HG03571 (cell line): Measurements from ENCODE around the gene INCENP.

Experiments used
- ATAC-seq: cut with Tn5 transposase; IDR thresholded peaks from one replicate; pipeline ENCODE4 v1.9.1; 2021; ENCODE audit not compliant: unreplicated experiment

The INCENP gene

GRCh38 chr11:62140304-62141110, 16.7 kb downstream of the INCENP start:
- ATAC-seq = no peak

DNA sequence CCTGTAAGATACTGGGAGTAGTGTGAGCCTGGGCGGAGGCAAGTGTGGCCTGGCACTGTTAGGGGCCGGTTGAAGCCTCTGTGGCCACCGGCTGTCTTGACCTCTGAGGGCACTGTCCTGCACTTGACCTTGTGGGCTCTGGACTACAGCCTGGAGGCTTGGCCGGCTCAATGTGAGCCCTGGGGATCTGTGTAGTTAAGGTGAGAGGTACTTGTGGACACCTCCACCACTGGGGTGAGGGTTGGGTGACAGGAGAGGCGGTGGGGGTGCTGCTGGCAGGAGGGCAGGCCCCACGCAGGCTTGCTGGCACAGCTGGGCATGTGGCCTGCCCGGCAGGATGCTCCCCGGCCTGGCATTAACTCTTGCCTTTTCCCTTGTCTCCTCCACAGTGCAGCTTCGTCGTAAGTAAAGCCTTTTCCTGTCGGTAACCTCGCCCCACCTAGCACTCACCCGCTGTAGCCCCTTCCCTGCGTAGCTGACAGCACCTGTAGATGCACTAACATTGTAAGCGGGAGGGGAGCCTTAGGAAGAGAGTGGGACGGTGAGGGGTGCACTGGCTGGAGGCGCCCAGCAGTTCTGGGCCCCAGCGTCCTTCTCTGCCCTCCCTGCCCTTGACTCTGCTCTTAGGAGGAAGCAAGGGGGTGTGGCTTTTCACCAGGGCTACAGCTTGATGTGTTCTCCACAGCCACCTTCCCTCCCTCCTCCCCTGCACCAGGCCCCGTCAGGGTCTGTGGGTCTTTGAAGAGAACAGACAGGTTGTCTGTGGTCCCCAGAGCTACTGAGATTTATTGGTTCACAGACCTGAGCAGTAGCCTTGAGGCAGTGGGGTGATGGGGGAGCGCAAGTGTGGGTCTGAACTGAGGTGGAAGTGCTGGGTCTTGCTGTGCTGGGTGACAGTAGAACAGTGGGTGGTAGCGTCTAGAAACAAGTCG, 17.6 kb downstream of the INCENP start:
- ATAC-seq = no peak

DNA sequence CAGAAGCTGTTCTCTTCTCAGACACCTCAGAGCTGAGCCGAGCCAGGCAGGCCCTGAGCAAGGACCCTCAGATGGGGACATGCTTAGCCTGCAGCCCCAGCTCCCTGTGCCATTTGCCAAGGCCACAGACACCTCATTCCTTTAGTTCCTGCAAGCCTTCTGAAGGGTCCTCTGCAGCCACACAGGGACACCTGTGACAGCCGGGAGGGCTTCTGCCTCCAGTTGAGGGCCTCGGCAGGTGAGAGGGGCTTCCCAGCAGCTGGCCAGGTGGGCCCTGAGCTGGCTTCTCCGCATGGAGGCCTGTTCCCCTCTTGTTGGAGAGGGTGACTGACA, 18.2 kb downstream of the INCENP start:
- ATAC-seq = no peak

DNA sequence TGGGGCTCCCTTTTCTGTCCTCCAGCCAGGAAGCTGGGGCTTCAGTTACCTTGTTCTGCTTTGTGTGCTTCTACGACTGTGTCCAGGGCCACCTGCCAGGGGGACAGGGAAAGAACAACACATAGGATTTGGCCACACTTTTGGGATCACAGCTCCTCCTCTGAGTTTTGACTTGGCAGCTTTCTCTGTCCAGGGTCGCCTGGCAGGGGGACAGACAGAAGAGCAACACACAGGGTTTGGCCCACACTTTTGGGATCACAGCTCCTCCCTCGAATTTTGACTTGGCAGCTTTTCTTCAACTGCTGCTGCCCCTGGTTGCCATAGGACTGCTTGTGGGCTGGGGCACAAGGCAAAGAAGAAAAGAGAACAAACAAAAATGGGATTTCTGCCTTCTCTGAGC, 19.1 kb downstream of the INCENP start:
- ATAC-seq = no peak

GRCh38 chr11:62143727-62144126, 19.9 kb downstream of the INCENP start:
- ATAC-seq = no peak

- no peak for ATAC-seq
These were observed 20.9 kb downstream of the INCENP start for GRCh38 chr11:62144641-62145255.

DNA sequence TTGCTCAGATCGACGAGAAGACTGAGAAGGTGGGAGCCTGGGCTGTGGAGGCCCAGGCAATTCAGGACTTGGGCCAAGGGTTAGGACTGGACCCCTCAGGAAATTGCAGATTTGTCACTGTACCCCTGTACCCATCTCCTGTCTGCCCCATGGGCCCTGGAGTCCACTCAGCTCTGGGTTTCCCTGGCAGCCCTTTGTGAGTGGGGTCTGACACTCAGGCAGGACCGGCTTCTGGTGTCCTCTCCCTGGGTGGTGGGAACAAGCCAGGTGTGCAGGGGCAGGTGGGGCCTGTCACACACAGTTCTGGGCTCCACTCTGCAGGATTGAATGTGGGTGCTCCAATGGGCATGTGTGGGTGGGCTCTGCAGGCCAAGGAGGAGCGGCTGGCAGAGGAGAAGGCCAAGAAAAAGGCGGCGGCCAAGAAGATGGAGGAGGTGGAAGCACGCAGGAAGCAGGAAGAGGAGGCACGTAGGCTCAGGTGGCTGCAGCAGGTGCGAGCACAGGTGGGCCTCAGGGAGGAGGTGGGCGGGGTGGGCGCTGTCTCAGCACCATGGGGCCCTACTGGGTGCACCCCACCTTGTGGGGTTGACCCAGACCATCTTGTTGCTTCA, 21.6 kb downstream of the INCENP start:
- ATAC-seq = no peak

GRCh38 chr11:62146476-62147200, 22.8 kb downstream of the INCENP start:
- no peak for ATAC-seq

DNA sequence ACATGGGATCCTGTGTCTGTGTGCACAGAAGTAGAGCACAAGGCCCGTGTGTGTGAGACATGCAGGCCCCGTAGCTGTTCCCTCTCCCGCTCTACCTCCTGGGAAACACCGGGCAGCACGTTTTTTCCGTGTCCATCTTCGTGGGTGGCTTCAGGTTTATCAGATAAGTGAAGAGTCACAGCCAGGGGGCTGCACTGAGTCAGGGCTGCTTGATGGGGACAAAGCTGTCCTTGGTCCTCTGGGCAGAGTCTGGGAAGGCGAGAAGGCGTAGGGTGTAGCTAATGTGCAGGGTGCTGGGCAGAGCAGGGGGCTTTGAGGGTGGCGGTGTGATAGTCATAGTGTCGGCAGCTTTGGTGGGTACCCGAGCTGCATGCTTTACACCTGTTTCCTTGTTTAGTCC, 23.7 kb downstream of the INCENP start:
- ATAC-seq = no peak

DNA sequence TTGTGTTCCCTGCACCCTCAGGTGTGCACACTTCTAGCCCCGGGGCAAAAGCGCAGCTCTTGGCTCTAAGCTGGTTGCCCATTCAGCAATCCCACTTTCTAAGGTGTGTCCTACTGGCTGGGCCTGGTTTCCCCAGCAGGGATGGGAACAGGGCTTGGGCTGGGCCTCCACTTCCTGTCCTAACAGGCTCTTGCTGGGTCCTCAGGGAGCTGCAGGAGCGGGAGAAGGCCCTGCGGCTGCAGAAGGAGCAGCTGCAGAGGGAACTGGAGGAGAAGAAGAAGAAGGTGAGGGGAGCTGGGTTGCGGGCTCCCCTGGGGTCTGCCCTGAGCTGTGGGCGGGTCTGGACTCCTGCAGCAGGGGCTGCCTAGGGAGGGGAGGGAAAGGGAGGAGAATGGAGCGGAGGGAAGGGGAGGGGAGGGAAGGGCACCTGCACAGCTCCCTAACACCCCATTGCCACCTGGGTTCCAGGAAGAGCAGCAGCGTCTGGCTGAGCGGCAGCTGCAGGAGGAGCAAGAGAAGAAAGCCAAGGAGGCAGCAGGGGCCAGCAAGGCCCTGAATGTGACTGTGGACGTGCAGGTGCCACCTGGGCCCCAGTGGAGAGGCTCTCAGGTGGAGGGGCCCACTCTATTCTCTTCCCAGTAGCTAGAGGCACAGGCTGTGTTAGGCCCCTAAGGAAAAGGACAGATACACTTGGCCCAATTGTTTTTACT, 24.6 kb downstream of the INCENP start:
- no peak for ATAC-seq

- ATAC-seq = no peak
These were observed 26.4 kb downstream of the INCENP start for GRCh38 chr11:62149986-62150886.

DNA sequence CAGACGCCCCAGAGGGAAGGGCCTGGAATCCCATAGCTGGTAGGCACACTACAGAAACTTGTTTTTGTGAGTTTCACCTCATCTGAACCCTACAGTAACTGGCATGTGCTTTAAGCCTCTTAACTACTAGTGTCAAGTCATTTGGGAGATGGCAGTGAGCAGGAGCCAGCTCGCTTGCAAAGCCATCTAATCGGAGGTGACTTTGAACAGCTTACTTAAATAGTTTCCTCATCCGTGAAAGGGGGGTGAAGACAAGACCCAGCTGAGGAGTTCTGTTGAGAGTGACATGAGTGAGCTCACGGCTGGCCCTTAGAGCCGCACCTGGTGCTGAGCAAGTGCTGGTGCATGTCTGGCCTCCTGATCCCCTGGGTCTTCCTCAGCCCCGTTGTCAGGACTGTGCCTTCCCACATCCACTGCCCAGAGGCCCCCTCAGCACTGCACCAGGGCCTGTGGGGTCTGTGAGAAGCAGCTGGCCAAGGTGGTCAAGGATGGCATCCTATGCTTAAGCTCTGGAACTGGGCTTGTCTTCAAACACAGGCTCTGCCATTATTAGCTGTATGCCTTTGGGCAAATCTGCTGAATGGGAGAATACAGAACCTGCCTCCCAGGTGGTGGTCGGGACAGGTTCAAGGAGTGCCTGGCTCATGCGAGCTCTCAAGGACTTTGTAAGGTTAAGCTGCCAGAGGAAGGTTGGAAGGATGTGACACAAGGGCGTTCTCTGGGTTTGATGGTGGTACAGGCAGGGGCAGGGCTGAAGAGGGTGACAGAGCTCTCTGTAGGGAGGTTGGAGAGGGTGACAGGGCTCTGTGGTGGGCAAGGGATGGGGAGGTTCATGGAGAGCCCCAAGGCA, 27.3 kb downstream of the INCENP start:
- no peak for ATAC-seq

DNA sequence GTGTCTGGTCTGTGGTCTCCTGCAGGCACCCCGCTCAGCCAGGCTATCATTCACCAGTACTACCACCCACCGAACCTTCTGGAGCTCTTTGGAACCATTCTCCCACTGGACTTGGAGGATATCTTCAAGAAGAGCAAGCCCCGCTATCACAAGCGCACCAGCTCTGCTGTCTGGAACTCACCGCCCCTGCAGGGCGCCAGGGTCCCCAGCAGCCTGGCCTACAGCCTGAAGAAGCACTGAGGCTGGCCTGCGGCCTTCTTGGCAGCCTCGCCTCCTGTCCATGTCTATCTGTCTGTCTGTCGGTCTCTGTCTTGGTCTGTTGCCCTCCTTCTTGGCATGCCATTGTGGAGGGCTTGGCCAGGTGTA, 27.9 kb downstream of the INCENP start:
- no peak for ATAC-seq

- ATAC-seq = no peak
These were observed 28.7 kb downstream of the INCENP start for GRCh38 chr11:62152245-62153086.

GRCh38 chr11:62153087-62153395, 29.2 kb downstream of the INCENP start:
- ATAC-seq = no peak

GRCh38 chr11:62153617-62154016, 29.8 kb downstream of the INCENP start:
- no peak for ATAC-seq

DNA sequence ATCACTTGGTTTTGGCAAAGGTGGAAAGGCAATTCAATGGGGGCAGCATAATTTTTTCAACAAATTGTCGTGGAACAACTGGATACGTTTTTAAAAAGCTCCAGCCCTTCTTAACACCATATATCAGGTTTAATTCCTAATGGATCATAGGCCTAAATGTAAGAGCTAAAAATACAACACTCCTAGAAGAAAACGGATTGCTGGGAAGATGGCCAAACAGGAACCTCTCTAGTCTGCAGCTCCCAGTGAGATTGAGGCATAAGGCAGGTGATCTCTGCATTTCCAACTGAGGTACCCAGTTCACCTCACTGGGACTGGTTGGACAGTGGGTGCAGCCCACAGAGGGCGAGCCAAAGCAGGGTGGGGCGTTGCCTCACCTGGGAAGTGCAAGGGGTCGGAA, 33.8 kb downstream of the INCENP start:
- ATAC-seq = no peak
